Lung (tissue), 12 donors: ENCODE measurements around the gene BCL2. TPM values are rescaled to one million over a fixed set of nuclear protein-coding genes. Genes with fewer than 3 reads are reported as not detected.

Experiments
- ATAC-seq: fragments of 200-7000 bp; cut with Tn5 transposase; one replicate; pipeline ENCODE4 v1.9.1; 2020; ENCODE audit warnings: moderate number of reproducible peaks; ENCODE audit not compliant: insufficient read depth, low FRiP score
- DNase-seq, 3 donors: peaks; one replicate each; pipeline ENCODE4 v3.0.0-alpha.2; 2013 to 2017
- H3K27ac ChIP-seq, 2 donors: one replicate each; pipeline ENCODE4 v1.5.1; 2013; ENCODE audit warnings: mild to moderate bottlenecking in 2 of 2, moderate library complexity in 2 of 2, control low read depth in 1 of 2, inconsistent platforms in 1 of 2, low read depth in 1 of 2, low read length in 1 of 2
- H3K27me3 ChIP-seq, 3 donors: one replicate each; pipeline ENCODE4 v1.5.1; 2013; ENCODE audit warnings: low read length in 2 of 3; ENCODE audit not compliant: control insufficient read depth in 3 of 3, insufficient read depth in 3 of 3
- H3K36me3 ChIP-seq, 4 donors: one replicate each; pipeline ENCODE4 v1.5.1; 2013; ENCODE audit warnings: low read length in 4 of 4, mild to moderate bottlenecking in 1 of 4, moderate library complexity in 1 of 4; ENCODE audit not compliant: control insufficient read depth in 4 of 4, insufficient read depth in 4 of 4
- H3K4me1 ChIP-seq, 5 donors: one replicate each; pipeline ENCODE4 v1.5.1; 2013; ENCODE audit warnings: low read length in 5 of 5, mild to moderate bottlenecking in 2 of 5, moderate library complexity in 1 of 5; ENCODE audit not compliant: control insufficient read depth in 5 of 5, insufficient read depth in 5 of 5
- H3K4me3 ChIP-seq: one replicate; pipeline ENCODE4 v1.5.1; 2013; ENCODE audit warnings: mild to moderate bottlenecking, control low read depth, moderate library complexity
- H3K9ac ChIP-seq, 2 donors: one replicate each; pipeline ENCODE4 v1.5.1; 2013; ENCODE audit warnings: low read length in 2 of 2, control low read depth in 1 of 2; ENCODE audit not compliant: insufficient read depth in 1 of 2
- H3K9me3 ChIP-seq, 4 donors: one replicate each; pipeline ENCODE4 v1.5.1; 2013; ENCODE audit warnings: low read length in 3 of 4, mild to moderate bottlenecking in 1 of 4, moderate library complexity in 1 of 4; ENCODE audit not compliant: control insufficient read depth in 4 of 4, insufficient read depth in 3 of 4
- WGBS, 2 donors: extraction: QIAGEN DNeasy Blood & Tissue Kit; methylation state at CpG; one replicate each; pipeline ENCODE4 v1.1.7; 2013; 5-methylcytosine and 5-hydroxymethylcytosine counted together
- polyA plus RNA-seq, 2 donors: library from polyadenylated mRNA; stranded (reverse); fragments of 200-250 nt; gene quantifications; one replicate each; pipeline ENCODE4 v1.2.1, GENCODE V29; 2013
- total RNA-seq, 2 donors: library from RNA; depleted of rRNA in 1 of 2; stranded (reverse); fragments of >200 nt in 1 of 2; gene quantifications; one replicate each; pipeline ENCODE4 v1.2.1, GENCODE V29; 2014 to 2021
- TF ChIP-seq, protein P1 (sequence below): IDR thresholded peaks from 2 replicates; pipeline ENCODE4 v1.5.1; 2012; ENCODE audit warnings: mild to moderate bottlenecking; ENCODE audit errors: control extremely low read depth, extremely low read depth
- donor health status: control.
- donor health status: control.
- donor health status: Bipolar disorder and iron deficiency.
- donor health status: healthy.
- donor health status: DM: yes; HTN: yes; CAD: no.

Gene BCL2
- total and polyA plus RNA-seq, 4 donors, result 1.5 to 30.9 (median 5.3) TPM

DNA sequence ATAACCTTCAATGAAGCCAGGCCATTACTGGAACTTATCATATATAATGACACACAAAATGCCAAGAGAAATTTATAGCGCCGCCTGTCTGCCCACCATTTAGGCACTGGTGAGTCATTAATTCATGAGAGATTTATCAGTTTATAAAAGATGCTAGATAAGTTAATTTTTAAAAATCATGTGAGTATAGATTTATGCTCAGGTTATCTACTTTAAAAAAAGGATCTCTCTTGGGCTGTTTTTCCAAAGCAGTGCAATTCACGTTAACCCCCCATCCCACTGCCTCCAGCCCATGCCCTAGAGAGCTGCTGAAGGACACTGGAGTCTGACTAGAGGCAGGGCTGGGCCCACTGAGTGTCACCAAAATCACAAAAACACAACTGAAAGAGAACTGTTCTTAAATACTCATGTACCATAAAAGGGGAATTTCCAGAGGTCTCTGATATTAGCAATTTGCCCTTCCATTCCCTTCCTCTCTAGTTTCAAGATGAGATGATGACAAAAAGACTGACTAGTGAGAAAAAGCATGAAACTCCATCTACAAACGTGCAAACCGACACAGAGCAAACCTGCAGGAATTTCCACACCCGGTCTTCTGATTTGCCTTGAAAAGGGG lies 160.8 kb downstream of the BCL2 start:
- no peak overlapping the region for H3K27ac ChIP-seq
- 89 to 94% methylated on average over 6 of the region's 6 CpGs for WGBS, 2 donors
- no peak overlapping the region for H3K4me3 ChIP-seq
- no peak overlapping the region for H3K9ac ChIP-seq
- H3K27me3 ChIP-seq, result no peaks in the 10 kb centered on the region
- ATAC-seq (no peak), DNase-seq (no peak)
- no peaks in the 10 kb centered on the region for H3K36me3 ChIP-seq
- peaks cover 0 to 15% (median 8%) of the 10 kb centered on the region in 5 donors for H3K4me1 ChIP-seq
- H3K9me3 ChIP-seq, result no peaks in the 10 kb centered on the region
- TF ChIP-seq, protein P1, sequence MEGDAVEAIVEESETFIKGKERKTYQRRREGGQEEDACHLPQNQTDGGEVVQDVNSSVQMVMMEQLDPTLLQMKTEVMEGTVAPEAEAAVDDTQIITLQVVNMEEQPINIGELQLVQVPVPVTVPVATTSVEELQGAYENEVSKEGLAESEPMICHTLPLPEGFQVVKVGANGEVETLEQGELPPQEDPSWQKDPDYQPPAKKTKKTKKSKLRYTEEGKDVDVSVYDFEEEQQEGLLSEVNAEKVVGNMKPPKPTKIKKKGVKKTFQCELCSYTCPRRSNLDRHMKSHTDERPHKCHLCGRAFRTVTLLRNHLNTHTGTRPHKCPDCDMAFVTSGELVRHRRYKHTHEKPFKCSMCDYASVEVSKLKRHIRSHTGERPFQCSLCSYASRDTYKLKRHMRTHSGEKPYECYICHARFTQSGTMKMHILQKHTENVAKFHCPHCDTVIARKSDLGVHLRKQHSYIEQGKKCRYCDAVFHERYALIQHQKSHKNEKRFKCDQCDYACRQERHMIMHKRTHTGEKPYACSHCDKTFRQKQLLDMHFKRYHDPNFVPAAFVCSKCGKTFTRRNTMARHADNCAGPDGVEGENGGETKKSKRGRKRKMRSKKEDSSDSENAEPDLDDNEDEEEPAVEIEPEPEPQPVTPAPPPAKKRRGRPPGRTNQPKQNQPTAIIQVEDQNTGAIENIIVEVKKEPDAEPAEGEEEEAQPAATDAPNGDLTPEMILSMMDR, result no peak

DNA sequence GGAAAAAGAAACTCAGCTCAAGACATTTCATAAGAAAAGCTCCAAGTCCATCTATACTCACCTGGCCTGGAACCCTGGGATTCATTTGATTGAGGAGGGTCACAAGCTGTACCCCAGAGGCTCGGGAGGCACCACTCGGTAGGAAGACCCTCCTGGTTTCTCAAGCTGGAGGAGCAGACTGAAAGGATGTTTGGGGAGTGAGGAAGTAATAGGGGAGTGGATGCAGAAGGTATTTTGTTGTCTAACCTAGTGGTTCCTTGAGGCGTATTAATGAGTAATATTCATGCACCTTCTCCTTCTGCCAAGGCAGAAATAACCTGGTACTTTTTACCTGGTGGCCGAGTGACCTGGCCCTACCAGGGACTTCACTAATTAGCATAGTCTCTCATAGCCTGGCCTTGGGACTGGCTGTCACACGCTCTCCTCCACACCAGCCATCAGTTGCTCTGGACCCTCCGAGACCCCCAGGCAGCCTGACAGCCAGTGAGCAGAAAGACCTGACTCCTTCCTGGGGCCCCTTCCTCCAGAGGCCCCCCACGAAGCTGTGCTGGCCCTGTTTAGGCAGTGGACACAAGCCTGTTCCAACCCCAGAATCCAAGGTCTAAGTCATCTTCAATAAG lies 161.4 kb downstream of the BCL2 start:
- Histone ChIP-seq H3K9me3 (no peaks in the 10 kb centered on the region), H3K27me3 (no peaks in the 10 kb centered on the region), H3K4me3 (no peak overlapping the region), H3K9ac (no peak overlapping the region), H3K4me1 (peaks cover 0 to 15% (median 8%) of the 10 kb centered on the region in 5 donors), H3K27ac (no peak overlapping the region), H3K36me3 (no peaks in the 10 kb centered on the region)
- TF ChIP-seq, protein P1, result no peak
- DNase-seq, result no peak
- 72 to 78% methylated on average over 7 of the region's 7 CpGs for WGBS, 2 donors
- ATAC-seq, result no peak

DNA sequence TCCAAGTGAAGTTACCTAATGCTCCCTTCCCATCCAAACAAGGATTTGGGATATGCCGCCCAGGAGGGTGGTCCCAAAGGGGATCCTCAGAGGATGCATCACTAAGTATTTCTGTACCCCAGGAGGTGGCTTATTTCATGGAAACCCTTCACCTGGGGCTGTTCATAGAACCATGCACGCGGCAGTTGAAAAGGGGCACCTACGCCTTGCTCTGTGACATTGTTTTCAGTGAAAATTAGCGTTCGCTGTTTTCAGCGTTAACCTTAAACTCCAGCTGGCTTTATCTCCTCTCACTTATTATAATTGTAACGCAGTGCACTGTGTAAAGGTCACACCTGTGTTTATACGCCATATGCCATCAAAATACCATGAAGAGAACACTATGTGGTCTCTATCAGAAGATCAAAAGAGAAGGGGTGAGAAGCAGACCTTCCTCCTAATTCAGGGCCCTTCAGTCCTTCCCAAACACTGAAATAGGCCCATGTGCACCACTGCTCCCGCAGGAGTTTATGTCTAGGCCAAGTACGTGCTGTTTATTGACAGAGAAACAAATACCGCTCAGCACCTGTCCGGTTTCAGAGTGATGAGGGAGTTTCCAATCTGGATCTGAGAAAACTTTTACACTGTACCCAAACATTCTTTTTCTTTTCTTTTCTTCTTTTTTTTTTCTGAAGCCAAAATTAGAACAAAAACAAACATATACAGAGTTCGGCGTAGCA lies 162.1 kb downstream of the BCL2 start:
- H3K4me3 ChIP-seq, result no peak overlapping the region
- TF ChIP-seq, protein P1, result no peak
- no peak overlapping the region for H3K9ac ChIP-seq
- 87 to 92% methylated on average over 15 of the region's 15 CpGs for WGBS, 2 donors
- no peaks in the 10 kb centered on the region for H3K27me3 ChIP-seq
- ATAC-seq (no peak), DNase-seq (no peak)
- H3K4me1 ChIP-seq, result peaks cover 0 to 13% (median 8%) of the 10 kb centered on the region in 5 donors
- no peaks in the 10 kb centered on the region for H3K36me3 ChIP-seq
- no peaks in the 10 kb centered on the region for H3K9me3 ChIP-seq
- no peak overlapping the region for H3K27ac ChIP-seq
